GM20431 (cell line): ENCODE measurements around the gene TPPP.
"Not testable (repeated sequence)": the region's sequence is repeated elsewhere in the genome, so short reads cannot be mapped to it uniquely, and the experiment has no call there.

Experiments used
- in situ Hi-C: fragments of 300-500 bp; cut with MseI, MboI; formaldehyde crosslinking; loops from one replicate; pipeline ENCODE4 v1.15.0; 2020; ENCODE audit warnings: low sequenced_read_pairs; ENCODE audit not compliant: unreplicated experiment

Gene TPPP

DNA sequence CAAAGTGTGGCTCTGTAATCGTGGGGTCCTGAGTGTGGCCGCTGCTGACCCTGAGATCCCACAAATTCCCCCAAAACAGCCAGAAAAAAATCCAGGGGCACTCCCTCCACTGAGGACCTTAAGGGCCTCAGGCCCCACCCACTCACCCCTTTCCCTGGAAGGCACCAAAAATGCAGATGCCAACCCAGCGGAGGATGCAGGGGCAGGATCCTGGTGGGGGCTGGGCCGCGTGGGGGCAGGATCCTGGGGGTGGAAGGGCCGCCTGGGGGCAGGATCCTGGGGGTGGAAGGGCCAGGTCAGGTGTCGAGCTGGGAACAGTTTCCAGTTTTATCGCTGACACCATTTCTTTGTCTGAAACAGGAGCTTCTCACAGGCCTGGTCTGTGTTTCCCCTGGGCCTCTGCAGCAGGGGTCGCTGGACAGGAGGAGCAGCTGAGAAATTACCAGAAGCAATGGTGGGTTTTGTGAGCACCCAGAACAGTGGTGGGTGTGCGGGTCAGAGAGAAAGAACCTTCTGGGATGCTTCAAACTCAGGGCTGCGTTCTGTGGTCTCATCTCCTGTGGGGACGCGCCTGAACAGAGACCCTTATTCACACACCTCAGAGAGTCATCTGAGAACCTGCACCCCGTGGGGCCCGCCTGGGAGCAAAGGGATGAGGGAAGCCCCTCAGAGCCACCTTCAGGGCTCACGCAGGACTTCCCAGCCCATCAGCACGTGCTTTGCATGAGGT is 13.8 kb downstream of the TPPP start:
- in situ Hi-C loops, result not testable (repeated sequence)

GRCh38 chr5:678521-678920 is 14.6 kb downstream of the TPPP start:
- in situ Hi-C loops, result not testable (repeated sequence)

DNA sequence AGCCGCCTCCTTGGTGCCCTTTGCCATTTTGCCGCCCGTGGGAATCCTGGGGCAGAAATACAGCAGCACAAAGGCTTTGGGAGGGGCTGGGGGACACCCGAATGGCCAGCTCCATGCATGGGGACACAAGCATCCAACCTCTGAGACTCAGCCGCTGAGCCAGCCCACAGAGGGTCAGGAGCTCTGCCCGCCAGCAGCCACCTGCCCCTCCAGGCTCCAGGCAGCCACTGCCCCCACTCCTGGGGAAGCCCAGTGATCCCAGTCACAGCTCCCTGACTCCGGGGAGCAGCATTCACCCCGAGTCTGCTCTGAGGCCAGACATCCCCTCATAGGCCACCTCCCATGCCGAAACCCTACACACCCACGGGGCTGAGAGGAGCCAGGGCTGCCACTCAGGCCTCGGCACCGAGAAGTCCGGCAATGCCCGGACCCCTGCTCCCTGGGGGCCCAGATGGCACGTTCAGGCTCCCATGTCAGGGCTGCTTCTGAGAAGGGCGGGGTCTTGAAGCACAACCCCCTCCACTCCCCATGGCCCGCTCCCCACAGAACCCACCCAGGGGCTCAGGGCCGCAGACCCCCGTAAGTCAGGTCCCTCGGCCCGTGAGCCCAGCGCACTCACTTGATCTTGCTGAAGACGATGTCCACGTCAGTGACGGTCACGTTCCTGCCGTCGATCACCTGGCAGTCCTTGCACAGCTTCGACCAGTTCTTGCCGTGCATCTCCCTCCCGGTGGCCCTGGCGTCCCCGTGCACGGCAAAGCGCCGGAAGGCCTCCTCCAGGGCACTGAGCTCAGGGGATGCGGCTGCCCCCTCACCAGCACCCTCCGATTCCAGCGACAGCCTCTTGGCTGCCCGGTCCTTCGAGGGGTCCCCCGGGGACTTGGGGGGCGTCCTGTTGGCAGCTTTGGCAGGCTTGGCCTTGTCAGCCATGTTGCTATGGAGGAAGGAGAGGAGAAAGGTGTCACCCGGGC is 15.7 kb downstream of the TPPP start:
- in situ Hi-C loops, result no loop called here

GRCh38 chr5:676699-677076 is 16.5 kb downstream of the TPPP start:
- in situ Hi-C loops, result no loop called here

- in situ Hi-C loops, result no loop called here
Observed at GRCh38 chr5:675871-676698, 17.1 kb downstream of the TPPP start.

- in situ Hi-C loops, result no loop called here
Observed at GRCh38 chr5:675111-675870, 17.9 kb downstream of the TPPP start.

DNA sequence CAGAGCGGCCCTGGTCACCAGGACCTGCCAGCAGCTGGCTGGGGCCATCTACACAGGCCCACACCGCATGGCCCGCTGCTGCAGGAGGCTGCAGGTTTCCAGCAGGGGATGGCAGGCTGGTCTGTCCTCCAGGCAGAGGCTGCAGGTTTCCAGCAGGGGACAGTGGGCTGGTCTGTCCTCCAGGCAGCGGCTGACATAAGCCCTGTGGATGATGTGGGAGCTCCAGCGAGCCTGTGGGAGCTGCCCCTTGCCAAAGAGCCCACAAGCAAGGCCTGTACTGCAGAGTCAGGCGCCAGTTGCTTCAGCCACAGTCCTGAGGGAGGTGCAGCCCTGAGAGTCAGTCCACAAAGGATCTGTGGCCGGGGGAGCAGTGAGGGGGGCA is 18.5 kb downstream of the TPPP start:
- in situ Hi-C loops, result no loop called here

- in situ Hi-C loops, result no loop called here
Observed at GRCh38 chr5:673831-674629, 19.1 kb downstream of the TPPP start.

- in situ Hi-C loops, result no loop called here
Observed at GRCh38 chr5:673161-673830, 19.9 kb downstream of the TPPP start.

- in situ Hi-C loops, result no loop called here
Observed at GRCh38 chr5:672329-673160, 20.6 kb downstream of the TPPP start.

DNA sequence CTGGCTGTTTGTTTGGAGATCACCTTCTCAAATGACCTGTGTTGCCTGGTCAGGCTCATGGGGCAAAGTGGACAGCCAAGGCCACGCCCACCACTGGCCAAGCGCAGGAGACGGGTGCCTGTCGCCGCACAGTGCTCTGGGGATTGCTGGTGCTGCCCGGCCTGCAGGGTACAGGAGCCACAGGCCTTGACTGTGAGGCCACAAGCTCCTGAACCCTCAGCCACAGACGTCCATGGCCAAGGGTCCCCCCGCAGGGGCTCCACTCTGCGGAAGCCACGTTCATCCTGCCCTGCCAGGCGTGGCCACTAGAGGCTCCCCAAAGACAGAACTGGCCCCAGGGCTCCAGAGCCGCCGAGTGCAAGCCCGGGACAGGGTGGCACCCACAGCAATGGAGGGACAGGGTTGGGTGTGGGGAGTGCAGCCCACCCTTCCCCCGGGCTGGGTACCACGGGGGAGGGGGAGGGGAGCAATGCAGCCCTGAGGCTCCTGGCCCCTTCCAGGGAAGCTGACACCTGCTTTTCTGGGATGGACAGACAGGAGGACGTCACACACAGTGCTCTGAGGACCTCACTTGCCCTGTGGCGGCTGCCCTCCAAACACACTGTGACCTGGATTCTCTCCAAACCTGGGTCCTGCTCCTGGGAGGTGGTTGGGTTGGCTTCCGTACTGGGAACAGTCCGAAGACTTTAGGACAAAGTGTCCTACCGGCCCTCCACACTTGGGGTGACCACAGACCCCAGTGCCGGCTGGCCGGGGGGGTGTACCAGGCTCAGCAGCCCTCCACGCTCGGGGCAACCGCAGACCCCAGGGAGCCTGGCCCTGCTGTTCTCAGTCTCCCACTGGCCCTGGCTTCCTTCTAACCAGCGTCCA is 21.5 kb downstream of the TPPP start:
- in situ Hi-C loops, result no loop called here

DNA sequence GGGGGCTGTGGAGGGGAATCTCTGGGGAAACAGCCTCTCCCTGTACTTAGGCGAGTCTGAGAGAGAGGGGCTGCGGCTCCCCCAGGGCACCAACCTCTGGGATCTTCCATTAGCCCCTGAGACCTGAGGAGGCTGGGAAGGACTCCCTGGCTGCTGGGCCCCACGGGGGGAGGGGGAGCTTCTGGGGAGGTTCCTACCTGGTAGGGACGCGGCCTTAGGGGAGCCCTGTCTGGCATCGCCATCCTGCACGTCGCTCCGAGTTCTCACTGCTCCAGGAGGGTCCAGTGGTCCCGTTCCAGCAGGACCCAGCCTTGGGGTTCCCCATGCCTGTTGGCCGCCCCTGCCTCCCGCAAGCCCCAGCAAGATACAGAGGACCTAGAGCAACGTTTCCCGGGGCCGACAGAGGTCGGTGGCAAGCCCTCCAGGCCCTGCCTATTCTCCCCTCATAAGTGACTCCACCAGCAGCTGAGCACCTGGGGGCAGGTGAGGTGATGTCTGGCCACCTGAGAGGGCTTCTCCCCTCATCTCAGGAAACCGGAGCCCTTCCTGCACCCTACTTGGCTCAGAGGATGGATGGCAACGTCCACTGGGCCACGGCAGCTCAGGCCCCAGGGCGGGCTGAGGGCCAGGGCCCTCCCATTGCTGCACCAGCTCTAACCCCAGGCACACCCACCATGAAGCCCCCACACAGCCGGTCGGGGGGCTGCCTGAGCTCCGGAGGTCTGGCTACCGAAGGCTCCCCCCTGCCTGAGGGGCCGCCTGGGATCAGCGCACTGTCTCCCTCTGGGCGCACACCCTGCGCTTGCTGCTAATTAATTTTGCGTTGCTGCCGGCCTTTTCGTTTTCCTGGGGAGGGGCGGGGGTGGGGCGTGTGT is 22.5 kb downstream of the TPPP start:
- in situ Hi-C loops, result no loop called here

DNA sequence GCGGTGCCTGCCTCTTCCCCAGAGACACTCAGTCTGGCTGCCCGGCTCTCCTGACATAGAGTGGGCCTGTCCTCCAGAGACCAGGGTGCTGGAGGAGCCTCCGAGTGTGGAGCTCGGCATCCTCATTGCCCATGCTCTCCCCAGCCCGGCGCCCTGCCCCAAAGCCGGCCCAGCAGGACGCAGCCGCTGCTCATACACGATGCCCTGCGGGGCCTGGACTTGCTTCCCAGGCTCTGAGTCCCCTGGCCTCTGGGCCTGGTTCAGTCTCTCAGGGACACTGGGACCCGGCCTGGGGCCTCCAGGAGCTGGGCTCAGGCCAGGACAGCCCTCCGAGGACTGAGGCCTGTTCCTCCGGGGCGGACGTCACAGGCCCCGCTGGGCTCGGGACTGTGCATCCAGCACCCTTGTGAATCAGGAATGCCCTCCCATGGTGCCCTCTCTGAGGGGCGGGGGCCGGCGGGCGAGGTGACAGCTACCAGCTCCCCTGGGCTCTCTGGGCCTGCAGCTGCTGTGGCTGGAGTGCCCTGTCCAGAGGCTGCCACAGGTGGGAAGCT is 23.2 kb downstream of the TPPP start:
- in situ Hi-C loops, result no loop called here

DNA sequence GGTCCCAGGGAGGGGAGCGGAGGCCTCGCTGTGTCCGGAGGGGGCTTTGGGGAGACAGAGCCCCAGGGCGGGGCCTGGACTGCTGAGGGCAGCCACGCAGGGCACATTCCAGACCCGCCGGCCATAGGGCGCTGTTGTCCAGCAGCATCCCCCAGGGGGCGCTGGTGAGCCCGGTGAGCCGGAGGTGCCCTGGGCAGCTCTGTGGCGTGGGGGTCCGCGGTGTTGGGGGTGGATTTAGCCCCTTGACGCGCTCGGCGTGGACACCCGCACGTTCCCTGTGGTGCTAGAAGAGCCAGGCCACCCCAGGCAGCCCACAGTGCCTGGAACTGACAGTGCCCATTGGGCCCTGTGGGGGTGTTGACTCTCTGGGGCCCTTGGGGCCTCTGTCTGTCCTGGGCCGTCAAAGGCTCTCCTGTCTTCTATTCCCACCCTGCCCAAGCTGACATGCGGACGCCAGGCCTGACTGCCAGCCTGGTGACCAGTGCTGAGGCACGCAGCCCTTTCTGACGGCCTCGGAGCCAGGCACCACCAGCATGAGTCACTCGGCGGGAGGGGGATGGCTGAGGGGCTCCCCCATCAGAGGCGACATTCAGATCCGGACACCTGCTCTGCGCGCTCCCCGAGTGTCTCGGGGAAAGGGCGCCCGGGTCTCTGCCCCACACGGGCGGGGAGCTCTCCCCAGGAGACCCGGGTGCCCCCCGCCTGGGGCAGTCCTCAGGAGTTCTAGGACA is 23.9 kb downstream of the TPPP start:
- in situ Hi-C loops, result no loop called here
